ENCODE results near the gene NIPAL1.

Gene NIPAL1

DNA sequence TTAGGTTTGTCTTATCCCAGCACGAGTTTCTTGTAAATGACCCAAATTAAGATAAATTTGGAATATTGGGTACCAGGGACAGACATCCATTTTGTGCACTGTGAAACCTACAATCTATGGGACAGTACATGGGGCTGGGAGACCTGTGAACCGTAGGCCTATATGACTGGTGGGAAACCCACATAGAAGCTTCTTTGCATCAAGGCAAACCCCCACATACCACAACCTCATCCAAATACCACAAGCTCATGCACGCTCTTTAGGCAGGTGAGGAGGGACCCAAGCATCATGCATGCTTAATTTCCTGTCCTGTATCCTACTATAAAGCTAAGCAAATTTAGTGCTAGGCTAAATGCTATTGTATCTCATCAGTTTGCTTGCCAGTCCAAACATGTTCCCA lies 47.8 kb downstream of the NIPAL1 start:
- no peak for DNase-seq (ENCODE audit: low read depth, low spot score)

DNA sequence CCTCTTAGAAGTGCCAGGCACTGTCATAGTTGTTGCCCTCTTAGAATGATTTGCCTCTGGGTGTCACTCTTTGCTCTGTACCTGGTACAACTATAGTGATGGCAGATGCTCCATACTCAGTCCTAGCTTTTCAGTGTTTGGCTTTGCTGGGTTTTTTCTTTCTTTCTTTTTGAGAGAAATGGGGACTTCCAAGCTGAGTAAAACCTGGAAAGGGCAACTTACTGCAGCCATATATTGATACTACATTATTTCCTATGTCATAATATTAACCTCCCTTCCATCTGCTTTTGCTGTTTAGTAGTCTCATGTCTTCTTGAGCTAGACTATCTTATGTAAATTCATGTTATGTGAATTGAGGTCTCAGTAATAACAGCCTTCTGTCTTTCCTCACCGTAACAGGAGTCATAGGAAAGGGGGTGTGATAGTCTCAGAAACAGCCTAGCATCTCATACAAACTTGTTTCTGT lies 49.0 kb downstream of the NIPAL1 start:
- DNase-seq (ENCODE audit: low read depth, low spot score): no peak

DNA sequence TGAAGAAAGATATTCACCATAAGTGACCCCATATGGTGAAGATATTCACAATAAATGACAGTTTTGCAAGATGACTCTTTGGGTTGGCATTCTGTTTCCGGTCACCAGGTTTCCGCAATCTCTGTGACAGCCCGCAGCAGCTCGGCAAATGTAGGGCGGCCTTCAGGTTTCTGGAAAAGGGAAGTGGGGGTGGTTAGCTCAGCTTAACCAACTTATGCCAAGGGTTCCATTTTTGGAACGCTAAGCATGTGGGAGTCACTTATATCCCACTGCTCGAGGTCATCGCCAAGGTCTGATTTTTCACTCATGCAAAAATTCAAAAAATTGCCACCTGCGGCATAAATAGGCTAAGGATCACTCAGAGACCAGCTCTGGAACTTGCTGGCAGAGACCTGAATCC lies 51.0 kb downstream of the NIPAL1 start:
- DNase-seq (ENCODE audit: low read depth, low spot score): no peak

DNA sequence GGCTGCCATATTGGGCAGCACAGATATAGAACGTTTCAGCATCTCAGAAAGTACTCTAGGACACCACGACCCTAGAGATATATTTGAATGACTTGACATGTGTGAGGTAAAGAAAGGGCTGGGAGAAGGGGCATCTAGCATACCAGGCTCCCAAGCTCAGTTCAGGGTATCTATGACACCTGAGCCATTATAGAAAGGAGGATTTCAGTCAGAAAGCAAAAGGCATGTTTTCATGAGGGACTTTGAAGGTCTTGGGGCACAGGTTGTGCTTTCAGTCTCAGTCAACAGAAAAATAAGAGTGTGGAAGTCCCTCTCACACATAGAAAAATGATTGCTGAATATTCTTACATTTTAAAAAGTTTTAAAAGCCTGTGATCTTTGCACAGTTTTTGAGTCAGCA lies 51.6 kb downstream of the NIPAL1 start:
- DNase-seq (ENCODE audit: low read depth, low spot score): no peak

DNA sequence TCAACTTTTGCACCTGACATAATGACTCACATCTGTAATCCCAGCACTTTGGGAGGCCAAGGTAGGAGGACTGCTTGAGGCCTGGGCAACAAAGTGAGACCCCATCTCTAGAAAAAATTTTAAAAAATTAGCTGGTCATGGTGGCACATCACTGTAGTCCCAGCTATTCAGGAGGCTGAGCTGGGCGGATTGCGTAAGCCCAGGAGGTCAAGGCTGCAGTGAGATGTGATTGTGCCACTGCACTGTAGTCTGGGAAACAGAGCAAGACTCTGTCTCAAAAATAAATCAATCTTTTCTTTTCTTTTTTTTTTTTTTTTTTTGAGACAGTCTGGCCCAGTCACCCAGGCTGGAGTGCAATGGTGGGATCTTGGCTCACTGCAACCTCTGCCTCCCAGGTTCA lies 52.5 kb downstream of the NIPAL1 start:
- no peak for DNase-seq (ENCODE audit: low read depth, low spot score)

DNA sequence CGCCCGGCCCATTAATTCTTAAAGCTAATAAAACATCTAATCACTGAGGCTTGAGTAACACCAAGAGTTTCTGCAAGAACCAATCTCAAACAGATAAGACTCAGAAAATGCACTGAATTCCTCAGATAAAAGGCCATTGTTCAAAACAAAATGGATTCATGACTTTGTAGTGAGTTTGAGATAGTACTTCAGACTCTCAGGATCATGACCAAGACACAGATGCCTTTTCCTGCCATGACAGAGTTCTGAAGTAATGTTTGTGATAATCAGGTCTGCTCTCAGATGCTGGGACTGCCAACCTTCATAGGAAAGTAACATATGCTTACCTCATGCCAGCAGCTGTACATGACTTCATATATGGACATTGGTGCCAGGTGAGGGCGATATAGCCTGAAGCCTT lies 54.6 kb downstream of the NIPAL1 start:
- DNase-seq (ENCODE audit: low read depth, low spot score): no peak

DNA sequence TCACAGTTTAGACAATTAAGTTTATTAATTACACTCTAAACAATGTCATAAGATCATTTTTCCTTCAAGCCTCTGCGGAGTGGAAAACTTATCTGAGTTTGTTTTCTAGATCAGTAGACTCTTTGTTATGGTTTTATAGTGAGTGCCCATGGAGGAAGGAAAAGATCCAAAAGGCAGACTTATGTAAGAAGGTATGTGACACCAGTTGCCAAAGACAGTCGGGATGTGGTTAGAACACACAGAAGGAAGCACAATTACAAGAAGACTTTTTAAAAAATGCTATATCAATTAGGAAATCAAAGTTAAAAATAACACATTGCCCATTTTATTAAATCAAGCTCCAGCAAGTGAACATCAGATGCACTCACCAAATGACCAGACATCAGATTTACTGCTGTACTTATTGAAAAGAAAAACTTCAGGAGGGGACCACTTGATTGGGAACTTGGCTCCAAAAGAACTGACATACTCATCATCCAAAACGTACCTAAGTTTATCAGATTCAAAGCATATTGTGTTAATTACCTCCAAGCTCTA lies 57.1 kb downstream of the NIPAL1 start:
- no peak for DNase-seq (ENCODE audit: low read depth, low spot score)

DNA sequence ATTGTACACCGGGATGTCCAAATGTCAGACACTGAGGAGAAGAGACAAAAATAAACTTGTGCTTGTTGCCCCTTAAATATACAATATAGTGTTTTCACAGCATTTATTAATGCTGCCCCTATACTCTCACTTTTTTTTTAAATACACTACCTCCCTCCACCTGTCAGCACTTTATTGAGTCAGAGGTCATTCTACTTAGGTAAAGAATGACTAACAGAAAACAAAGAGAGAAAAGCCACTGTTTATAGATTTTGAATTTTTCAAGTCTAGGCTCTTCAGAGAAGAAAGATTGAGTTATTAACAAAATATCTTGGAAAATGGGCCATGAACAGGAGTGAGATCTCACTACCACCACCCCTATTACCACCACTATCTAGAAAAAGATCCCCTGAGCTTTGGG lies 58.1 kb downstream of the NIPAL1 start:
- DNase-seq (ENCODE audit: low read depth, low spot score): no peak

DNA sequence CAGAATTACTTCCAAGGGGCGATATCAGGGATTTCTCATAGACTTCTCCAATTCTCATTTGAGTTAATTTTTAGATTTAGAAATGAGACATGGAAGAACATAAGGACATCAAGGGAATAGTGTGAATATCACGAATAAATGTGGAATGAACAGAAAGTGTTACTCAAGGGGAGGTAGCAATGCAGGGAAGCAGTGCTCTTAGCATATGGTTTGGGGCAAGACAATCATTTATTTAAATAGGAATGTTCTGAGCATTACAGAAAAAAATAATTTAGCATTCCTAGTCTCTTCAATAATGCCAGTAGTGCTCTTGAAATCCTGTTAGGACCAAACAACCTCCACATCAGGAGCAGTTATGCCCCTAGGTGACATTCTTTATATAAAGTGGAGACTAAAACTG lies 61.9 kb downstream of the NIPAL1 start:
- DNase-seq (ENCODE audit: low read depth, low spot score): no peak

DNA sequence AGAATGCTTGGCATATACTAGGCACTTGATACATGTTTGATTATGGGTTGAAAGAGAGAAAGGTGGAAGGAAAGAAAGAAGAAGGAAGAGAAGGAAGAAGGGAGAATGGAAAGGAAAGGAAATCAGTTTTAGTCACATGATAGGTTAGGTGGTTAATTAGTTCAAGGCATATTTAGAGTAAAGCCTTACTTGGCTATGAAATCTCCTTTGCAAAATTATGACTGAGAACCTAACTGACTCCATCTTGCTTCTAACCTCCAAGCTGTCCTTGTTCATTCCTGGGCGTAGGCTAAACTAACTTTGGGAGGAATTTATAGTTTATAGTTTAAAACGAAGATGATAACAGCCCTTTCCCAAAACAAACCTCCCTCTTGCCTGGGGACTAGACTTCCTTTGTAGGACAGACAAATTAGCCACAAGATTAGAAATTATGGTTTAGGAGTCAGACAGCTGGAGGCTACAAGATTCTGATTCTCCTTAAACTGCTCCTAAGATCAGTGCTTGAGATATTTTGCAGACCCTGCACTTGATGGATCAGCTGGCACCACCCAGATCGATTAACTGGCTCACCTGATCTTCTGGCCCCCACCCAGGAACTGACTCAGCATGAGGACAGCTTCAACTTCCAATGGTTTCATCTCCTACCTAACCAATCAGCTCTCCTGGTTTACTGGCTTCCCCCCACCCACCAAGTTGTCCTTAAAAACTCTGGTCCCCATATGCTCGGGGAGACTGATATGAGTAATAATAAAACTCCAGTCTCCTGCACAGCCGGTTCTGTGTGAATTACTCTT lies 62.5 kb downstream of the NIPAL1 start:
- no peak for DNase-seq (ENCODE audit: low read depth, low spot score)

DNA sequence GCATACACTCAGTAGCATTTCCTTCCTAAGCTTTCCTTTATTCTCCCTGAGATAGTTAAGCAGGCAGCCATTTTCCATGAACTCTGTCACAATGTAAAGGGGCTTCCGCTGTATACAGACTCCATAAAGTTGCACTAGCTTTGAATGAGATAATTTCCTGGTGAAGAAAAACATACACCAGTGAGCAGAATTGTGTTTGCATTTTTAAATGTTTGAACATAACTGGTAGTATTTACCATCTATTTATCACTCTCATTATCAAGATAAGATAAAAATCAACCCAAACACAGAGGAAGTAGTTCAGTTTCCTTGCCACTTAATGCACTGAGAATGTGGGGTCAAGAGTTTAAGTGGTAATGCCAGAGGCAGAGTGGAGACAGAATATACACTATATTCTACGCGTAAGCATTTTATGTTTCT lies 63.4 kb downstream of the NIPAL1 start:
- no peak for DNase-seq (ENCODE audit: low read depth, low spot score)

DNA sequence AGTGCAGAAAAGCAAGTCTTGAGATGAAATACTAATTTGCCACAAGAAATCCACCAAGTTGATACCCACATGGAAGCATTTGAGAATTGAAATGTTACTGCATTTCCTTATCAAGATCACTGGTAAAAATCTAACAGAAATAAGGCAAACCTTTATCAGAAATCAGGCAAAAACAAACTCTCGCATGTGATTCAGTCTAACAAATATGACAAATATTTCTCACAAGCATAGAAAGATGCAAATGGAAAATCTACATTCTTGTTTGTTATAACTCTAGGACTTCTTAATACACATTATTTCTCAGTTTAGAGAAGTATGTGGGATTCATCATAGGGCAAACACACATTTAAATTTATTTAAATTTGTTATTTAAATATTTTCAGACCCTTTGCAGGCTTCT lies 64.6 kb downstream of the NIPAL1 start:
- DNase-seq (ENCODE audit: low read depth, low spot score): no peak

DNA sequence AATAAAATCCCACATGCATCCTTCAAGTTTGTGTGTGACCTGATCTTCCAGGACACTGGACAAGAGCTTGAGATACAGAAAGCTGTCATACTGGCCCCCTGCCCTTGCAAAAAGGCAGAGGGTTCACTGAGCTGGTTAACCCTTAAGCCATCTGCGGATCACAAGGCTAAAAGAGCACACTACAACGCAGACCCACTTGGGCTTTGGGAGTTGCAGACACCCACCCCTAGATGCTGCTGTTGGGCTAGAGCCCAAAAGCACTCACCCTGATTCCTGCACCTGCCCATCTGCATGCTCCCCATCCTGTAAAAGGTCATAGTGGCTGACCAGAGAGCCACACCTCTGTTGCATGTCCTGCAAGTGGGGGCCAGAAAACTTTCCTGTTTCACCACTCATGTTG lies 66.4 kb downstream of the NIPAL1 start:
- DNase-seq (ENCODE audit: low read depth, low spot score): no peak

DNA sequence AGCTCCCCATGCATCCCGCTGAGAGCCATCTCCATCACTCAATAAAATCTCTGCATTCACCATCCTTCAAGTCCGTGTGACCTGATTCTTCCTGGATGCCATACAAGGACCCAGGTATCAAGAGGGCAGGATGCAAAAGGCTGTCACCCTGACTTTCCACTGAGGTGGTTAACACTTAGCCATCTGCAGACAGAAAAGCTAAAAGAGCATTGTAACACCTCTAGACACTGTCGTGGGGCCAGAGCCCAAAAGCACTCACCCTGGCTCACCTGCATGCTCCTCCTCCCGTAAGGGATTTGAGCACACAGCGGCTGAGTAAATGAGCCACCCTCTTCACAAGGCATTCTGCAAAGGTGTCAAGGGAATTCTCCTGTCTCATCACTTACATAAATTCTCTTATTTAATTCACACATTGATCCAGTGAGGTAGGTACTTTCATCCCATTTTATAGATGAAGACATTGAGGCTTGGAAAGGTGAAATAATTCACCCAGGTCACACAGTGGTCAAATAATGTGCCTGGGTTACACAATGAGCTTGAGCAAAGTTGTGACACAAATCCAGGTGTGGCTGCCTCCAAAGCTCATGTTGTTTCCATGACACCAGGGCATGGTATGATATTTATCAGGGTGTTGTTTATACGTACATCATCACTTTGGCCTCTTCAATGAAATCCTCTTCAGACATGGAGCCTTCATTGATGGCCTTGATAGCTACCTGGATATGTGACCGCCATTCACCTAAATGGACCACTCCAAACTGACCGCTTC lies 69.4 kb downstream of the NIPAL1 start:
- DNase-seq (ENCODE audit: low read depth, low spot score): no peak
